Neural crest cell (in vitro differentiated cells): ENCODE data around the gene FOXP1. TPM values are rescaled to one million over a fixed set of nuclear protein-coding genes. Genes with fewer than 3 reads are reported as not detected.

Experiments
- DNase-seq: peaks from one replicate; pipeline ENCODE4 v3.0.0; 2021; ENCODE audit warnings: low read depth, mixed read lengths, low spot score
- H3K27ac Mint-ChIP-seq: one replicate; pipeline ENCODE4 v1.8.0; 2021; ENCODE audit warnings: mild to moderate bottlenecking, mixed read lengths; ENCODE audit not compliant: unreplicated experiment
- H3K27me3 Mint-ChIP-seq: 2 replicates; pipeline ENCODE4 v1.8.0; 2021; ENCODE audit warnings: low read depth, mild to moderate bottlenecking, mixed read lengths
- H3K36me3 Mint-ChIP-seq: 2 replicates; pipeline ENCODE4 v1.8.0; 2021; ENCODE audit warnings: low read depth, mild to moderate bottlenecking, mixed read lengths
- H3K4me1 Mint-ChIP-seq: 2 replicates; pipeline ENCODE4 v1.8.0; 2021; ENCODE audit warnings: mixed read lengths
- H3K4me3 Mint-ChIP-seq: one replicate; pipeline ENCODE4 v1.8.0; 2021; ENCODE audit warnings: mild to moderate bottlenecking, mixed read lengths
- H3K9me3 Mint-ChIP-seq: 2 replicates; pipeline ENCODE4 v1.8.0; 2021; ENCODE audit warnings: mixed read lengths
- total RNA-seq: library from RNA; stranded (reverse); gene quantifications from 2 replicates; pipeline ENCODE4 v1.2.1, GENCODE V29; 2021
- TF ChIP-seq, protein P1 (sequence below): fragments of 200-600 bp; sonication (generic); conservative IDR thresholded peaks from 2 replicates; pipeline ENCODE4 v1.5.0; 2021; ENCODE audit warnings: antibody characterized with exemption, mild to moderate bottlenecking

Gene FOXP1
- total RNA-seq, 1 donor from 2014 or later: 22.8 TPM

DNA sequence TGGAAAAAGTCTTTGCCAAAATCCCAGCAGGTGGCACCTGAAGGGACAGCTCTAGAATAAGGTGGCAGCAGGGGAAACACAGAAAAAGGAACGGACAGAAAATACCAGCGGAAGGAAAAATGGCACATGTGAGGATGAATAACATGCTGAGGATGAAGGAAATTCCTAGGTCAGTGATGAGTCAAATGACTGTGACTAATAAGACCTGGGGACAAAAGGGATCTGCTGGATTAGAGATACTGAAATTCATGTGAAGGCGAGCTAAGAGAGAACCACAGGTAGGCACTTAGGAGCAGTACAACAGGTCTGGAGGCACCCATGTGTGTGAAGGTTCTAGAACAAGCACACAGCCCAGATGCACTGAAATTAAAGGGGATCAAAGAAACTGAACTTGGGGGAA lies 482.5 kb downstream of the FOXP1 start:
- H3K36me3 Mint-ChIP-seq: no peaks in the 10 kb centered on the region
- DNase-seq: no peak
- H3K4me3 Mint-ChIP-seq: no peak overlapping the region
- no peaks in the 10 kb centered on the region for H3K27me3 Mint-ChIP-seq
- H3K4me1 Mint-ChIP-seq: peaks cover 33% of the 10 kb centered on the region
- no peak overlapping the region for H3K27ac Mint-ChIP-seq
- TF ChIP-seq, protein P1, sequence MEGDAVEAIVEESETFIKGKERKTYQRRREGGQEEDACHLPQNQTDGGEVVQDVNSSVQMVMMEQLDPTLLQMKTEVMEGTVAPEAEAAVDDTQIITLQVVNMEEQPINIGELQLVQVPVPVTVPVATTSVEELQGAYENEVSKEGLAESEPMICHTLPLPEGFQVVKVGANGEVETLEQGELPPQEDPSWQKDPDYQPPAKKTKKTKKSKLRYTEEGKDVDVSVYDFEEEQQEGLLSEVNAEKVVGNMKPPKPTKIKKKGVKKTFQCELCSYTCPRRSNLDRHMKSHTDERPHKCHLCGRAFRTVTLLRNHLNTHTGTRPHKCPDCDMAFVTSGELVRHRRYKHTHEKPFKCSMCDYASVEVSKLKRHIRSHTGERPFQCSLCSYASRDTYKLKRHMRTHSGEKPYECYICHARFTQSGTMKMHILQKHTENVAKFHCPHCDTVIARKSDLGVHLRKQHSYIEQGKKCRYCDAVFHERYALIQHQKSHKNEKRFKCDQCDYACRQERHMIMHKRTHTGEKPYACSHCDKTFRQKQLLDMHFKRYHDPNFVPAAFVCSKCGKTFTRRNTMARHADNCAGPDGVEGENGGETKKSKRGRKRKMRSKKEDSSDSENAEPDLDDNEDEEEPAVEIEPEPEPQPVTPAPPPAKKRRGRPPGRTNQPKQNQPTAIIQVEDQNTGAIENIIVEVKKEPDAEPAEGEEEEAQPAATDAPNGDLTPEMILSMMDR: no peak
- H3K9me3 Mint-ChIP-seq: no peaks in the 10 kb centered on the region

DNA sequence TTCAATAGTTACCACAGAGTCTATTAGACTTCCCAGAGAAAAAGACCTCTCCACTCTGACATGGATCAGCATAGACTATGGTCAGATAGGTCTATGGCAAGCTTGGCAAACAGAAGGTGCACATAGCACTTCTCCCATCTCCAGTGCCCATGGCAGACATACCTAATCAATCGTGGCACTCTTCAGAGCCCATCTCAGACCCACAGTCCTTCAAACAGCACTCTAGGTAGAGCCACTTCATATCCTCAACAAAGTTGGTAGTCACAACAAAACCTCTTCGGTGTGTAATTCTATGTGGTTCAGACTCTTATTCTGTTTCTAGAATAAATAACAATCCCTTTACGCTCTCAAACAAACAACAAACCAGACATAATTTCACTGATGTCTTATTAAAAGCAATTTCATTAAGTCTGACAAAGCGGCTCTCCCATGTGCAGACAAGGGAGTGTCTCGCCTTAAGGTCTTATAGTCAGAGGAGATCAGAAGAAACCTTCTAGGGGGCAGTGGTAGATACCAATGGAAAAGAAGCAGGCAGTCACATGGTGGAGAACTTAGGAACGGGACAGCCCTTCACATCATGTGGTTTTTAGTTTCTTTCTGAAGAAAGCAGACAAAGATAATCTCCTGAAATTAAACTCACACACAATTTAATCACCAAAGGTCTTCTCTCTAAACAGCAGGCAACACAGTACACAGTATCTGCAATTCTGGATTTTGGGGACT lies 483.4 kb downstream of the FOXP1 start:
- no peak overlapping the region for H3K4me3 Mint-ChIP-seq
- peaks cover 33% of the 10 kb centered on the region for H3K4me1 Mint-ChIP-seq
- H3K36me3 Mint-ChIP-seq: no peaks in the 10 kb centered on the region
- H3K27ac Mint-ChIP-seq: no peak overlapping the region
- no peaks in the 10 kb centered on the region for H3K27me3 Mint-ChIP-seq
- TF ChIP-seq, protein P1: no peak
- no peak for DNase-seq
- no peaks in the 10 kb centered on the region for H3K9me3 Mint-ChIP-seq

DNA sequence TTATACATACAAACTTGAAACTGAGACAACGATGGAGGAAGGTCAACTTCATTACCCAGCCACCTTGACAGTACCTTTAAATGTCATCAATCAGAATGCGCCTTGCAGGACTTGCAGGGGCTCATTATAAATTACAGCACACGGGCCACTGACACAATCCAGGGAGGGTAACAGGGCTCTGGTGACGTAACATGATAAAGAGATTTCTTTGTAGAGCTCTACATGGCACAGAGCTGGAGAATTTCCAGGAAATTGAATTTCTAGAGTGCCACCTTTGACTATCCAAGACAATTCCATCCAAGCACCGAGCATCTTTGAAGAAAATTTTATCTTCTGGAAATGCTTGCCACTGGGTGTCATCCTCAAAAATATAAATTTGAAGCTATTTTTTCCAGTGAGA lies 486.0 kb downstream of the FOXP1 start:
- DNase-seq: no peak
- Mint-ChIP-seq H3K9me3 (no peaks in the 10 kb centered on the region), H3K27ac (no peak overlapping the region), H3K36me3 (no peaks in the 10 kb centered on the region), H3K4me1 (peaks cover 20% of the 10 kb centered on the region), H3K27me3 (no peaks in the 10 kb centered on the region), H3K4me3 (no peak overlapping the region)
- TF ChIP-seq, protein P1: no peak

DNA sequence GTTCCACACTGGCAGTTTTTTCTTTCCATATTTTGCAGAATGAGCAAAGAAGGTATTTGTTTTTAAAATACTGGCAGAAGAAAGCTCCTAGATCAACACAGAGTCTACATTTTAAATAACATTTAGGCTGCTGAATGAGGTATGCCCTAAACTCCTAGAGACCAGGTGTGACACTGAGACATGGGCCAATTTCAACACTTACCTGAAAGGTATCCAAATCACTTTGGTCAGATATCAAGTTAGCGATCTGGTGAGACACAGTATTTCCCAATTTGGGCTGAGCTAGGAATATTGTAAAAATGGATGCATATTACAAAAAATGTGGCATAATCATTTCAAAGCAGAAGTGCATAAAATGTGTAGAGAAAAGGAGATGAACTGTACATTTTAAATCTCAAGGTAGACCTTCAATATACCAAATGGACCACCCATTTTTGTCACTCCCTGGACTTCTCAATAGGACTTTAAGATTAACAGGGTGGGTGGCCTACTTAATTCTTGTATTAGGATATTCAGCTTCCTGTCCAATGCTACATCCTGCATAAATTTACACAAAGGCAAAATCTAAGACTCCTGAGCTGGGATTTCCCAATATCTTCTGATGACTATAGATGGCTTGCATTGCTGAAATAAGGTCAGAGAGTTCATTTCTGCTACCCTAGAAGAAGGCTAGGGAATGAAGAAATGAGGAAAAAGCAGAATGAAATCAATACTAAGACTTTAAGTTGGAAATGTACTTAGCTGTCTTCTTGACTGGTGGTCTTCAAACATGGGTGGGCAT lies 487.8 kb downstream of the FOXP1 start:
- H3K27ac Mint-ChIP-seq: no peak overlapping the region
- H3K36me3 Mint-ChIP-seq: no peaks in the 10 kb centered on the region
- H3K4me1 Mint-ChIP-seq: peaks cover 2% of the 10 kb centered on the region
- no peaks in the 10 kb centered on the region for H3K9me3 Mint-ChIP-seq
- TF ChIP-seq, protein P1: no peak
- no peaks in the 10 kb centered on the region for H3K27me3 Mint-ChIP-seq
- H3K4me3 Mint-ChIP-seq: no peak overlapping the region
- no peak for DNase-seq

DNA sequence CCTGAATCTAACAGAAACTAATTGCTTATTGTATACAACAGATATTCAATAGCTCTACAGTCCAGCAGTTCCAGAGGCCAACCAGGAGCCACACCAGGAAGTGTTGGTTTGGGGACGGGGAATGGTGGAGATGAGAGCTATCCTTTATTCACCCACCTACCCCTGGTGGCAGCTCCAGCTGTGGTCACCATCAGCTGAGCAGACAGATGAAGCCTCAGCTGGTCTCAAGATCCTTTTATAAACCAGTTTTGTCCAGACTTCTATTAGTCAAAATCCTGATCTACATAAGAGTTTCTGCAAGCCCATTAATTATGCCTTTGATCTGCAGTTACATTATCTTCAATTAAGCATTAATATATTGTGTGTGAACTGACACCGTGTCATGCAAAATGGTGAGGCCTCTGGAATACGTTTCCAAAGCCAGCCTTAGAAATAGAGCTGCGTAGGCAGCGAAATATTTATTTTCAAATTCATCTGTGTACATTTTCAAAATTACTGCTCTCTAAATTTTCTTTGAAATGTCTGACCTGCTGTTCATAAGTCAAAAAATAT lies 488.8 kb downstream of the FOXP1 start:
- TF ChIP-seq, protein P1: no peak
- no peak overlapping the region for H3K27ac Mint-ChIP-seq
- H3K9me3 Mint-ChIP-seq: no peaks in the 10 kb centered on the region
- H3K36me3 Mint-ChIP-seq: no peaks in the 10 kb centered on the region
- no peaks in the 10 kb centered on the region for H3K4me1 Mint-ChIP-seq
- no peak overlapping the region for H3K4me3 Mint-ChIP-seq
- DNase-seq: no peak
- no peaks in the 10 kb centered on the region for H3K27me3 Mint-ChIP-seq
